ENCODE data around the gene SOX11.

DNA sequence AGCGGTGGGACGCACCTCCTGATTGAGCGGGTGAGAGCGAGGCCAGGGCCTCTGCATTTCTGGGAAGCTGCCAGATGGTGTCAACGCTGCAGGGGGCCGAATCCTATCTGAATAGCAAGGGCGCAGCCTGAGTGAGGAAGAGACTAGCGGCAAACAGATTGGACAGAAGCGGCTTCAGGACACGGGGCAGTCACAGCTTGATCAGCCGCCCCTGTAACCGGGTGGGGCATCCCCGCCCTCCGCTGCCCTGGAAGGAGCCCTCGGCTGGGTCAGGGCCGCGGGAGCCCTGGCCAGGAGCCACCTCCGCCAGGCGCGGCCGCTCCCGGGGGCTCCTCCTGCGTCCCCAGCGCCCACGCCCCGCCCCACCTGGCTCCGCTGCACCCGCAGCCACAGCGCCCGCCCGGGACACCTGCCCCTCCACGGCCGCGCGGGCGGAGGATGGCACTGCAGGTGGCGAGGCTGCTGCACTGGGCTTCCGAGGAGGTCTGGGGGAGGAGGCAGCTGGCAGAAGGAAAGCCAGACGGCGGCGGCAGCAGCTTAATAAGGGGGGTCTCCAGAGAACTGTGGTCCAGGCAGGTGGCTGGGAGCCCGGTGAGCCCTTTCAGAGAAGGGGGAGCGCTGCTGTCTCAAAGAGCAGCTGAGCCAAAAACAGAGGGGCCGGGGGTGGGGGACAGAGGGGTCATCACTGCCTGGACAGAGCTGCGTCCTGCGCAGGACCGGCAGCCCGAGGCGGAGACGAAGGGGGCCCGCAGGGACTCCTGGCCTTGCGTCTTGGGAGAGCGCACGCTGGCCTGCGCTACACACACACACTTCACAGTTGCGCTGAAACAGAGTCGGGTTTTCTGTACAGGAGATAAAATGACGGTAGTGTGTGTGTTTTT lies 18.8 kb upstream of the SOX11 start:
- no peak for TF ChIP-seq ZNF384 (IDR thresholded peaks at IDR 0.05)
- no peak for TF ChIP-seq ELF4 (IDR thresholded peaks at IDR 0.05)
- TF ChIP-seq SP1 (IDR thresholded peaks at IDR 0.05), result no peak
- no peak for TF ChIP-seq FOXA1 (IDR thresholded peaks at IDR 0.05)
- no peak for TF ChIP-seq HDGF (IDR thresholded peaks at IDR 0.05; ENCODE audit: borderline replicate concordance)
- no peak for TF ChIP-seq FOXK2 (IDR thresholded peaks at IDR 0.05)
- TF ChIP-seq SUZ12 (IDR thresholded peaks at IDR 0.05), result no peak
- no peak for TF ChIP-seq FOXM1 (IDR thresholded peaks at IDR 0.05; ENCODE audit: borderline replicate concordance)
- no peak for TF ChIP-seq LEF1 (IDR thresholded peaks at IDR 0.05; ENCODE audit: borderline replicate concordance)
- no peak for TF ChIP-seq NFRKB (IDR thresholded peaks at IDR 0.05)
